ENCODE data around the gene CGB1. TPM values are rescaled to one million over a fixed set of nuclear protein-coding genes. Genes with fewer than 3 reads are reported as not detected.
"Not testable (repeated sequence)": the region's sequence is repeated elsewhere in the genome, so short reads cannot be mapped to it uniquely, and the experiment has no call there.

CGB1 gene
- polyA plus RNA-seq, 1 experiment: not detected

GRCh38 chr19:49024233-49024632, 12.5 kb downstream of the CGB1 start, which contains the start of gene CGB3:
Gene CGB3 (minus strand): TSS chr19:49024333. CDS start chr19:49023971, 362 bp downstream.
- POLR2A ChIA-PET, CTCF ChIA-PET: not testable (repeated sequence)

GRCh38 chr19:49022116-49022515, 14.6 kb downstream of the CGB1 start:
- no peak overlapping the region for H3K4me3 ChIP-seq (ENCODE audit: low read depth, low read length)
- H3K27me3 ChIP-seq (ENCODE audit: control insufficient read depth, insufficient read depth, low read length): no peaks in the 10 kb centered on the region
- ChIA-PET CTCF (interaction anchor here (0.6 to 6.1 kb wide), 2 partner anchors 23 to 197 kb away, joined by 3 to 34 read pairs; no protein-coding TSS in a partner anchor), POLR2A (no interaction called here)
- H3K36me3 ChIP-seq (ENCODE audit: control insufficient read depth, insufficient read depth, low read length): no peaks in the 10 kb centered on the region
- DNase-seq (ENCODE audit: low read depth): no peak
- TF ChIP-seq CTCF (IDR thresholded peaks at IDR 0.05; ENCODE audit: insufficient read depth, low read depth, low read length): no peak

More at GRCh38 chr19:49024233-49024632, 12.5 kb downstream of the CGB1 start, which contains the start of gene CGB3:
- not testable (repeated sequence) for H3K4me3 ChIP-seq (ENCODE audit: low read depth, low read length); DNase-seq (ENCODE audit: low read depth); H3K36me3 ChIP-seq (ENCODE audit: control insufficient read depth, insufficient read depth, low read length); H3K27me3 ChIP-seq (ENCODE audit: control insufficient read depth, insufficient read depth, low read length)

- POLR2A ChIA-PET: interaction anchor here (0.5 kb wide), 1 partner anchor 28 kb away, joined by 3 read pairs; the partner anchor contains the start of genes GYS1 and RUVBL2
- Histone ChIP-seq H3K27me3 (ENCODE audit: control insufficient read depth, insufficient read depth, low read length) (no peaks in the 10 kb centered on the region), H3K36me3 (ENCODE audit: control insufficient read depth, insufficient read depth, low read length) (no peaks in the 10 kb centered on the region), H3K4me3 (ENCODE audit: low read depth, low read length) (no peak overlapping the region)
- no peak for DNase-seq (ENCODE audit: low read depth)
- CTCF ChIA-PET: interaction anchor here (0.7 to 6.1 kb wide), 3 partner anchors 13 to 262 kb away, joined by 3 to 34 read pairs (median 11); no protein-coding TSS in a partner anchor
- no peak for TF ChIP-seq CTCF (IDR thresholded peaks at IDR 0.05; ENCODE audit: insufficient read depth, low read depth, low read length)
Measured at GRCh38 chr19:49020931-49021895, 15.5 kb downstream of the CGB1 start.

GRCh38 chr19:49020342-49020741, 16.4 kb downstream of the CGB1 start:
- no peak for TF ChIP-seq CTCF (IDR thresholded peaks at IDR 0.05; ENCODE audit: insufficient read depth, low read depth, low read length)
- Histone ChIP-seq H3K36me3 (ENCODE audit: control insufficient read depth, insufficient read depth, low read length) (0 out of 2 replicates have a peak, but pooled peaks cover 2% of the 10 kb centered on the region), H3K4me3 (ENCODE audit: low read depth, low read length) (no peak overlapping the region), H3K27me3 (ENCODE audit: control insufficient read depth, insufficient read depth, low read length) (no peaks in the 10 kb centered on the region)
- ChIA-PET POLR2A (no interaction called here), CTCF (interaction anchor here (1.6 to 6.1 kb wide), 3 partner anchors 12 to 27 kb away, joined by 5 to 34 read pairs (median 11); partner anchors contain the start of genes GYS1 and RUVBL2)
- DNase-seq (ENCODE audit: low read depth): no peak

- peak overlapping the region; percentile 31 for H3K4me3 ChIP-seq (ENCODE audit: low read depth, low read length)
- H3K36me3 ChIP-seq (ENCODE audit: control insufficient read depth, insufficient read depth, low read length): peaks cover 3% of the 10 kb centered on the region; the same call in 1 of the 2 replicates
- ChIA-PET CTCF (interaction anchor here (0.8 to 6.1 kb wide), 6 partner anchors 11 to 78 kb away, joined by 3 to 34 read pairs (median 4); partner anchors contain the start of genes GYS1 and RUVBL2), POLR2A (no interaction called here)
- TF ChIP-seq CTCF (IDR thresholded peaks at IDR 0.05; ENCODE audit: insufficient read depth, low read depth, low read length): peak; percentile 28; the same call in 1 of the 2 replicates
- no peak for DNase-seq (ENCODE audit: low read depth)
- H3K27me3 ChIP-seq (ENCODE audit: control insufficient read depth, insufficient read depth, low read length): no peaks in the 10 kb centered on the region
Measured at GRCh38 chr19:49019242-49019932, 17.3 kb downstream of the CGB1 start.

- DNase-seq (ENCODE audit: low read depth); H3K36me3 ChIP-seq (ENCODE audit: control insufficient read depth, insufficient read depth, low read length); POLR2A ChIA-PET; H3K27me3 ChIP-seq (ENCODE audit: control insufficient read depth, insufficient read depth, low read length): not testable (repeated sequence)
- peak overlapping the region; percentile 45 for H3K4me3 ChIP-seq (ENCODE audit: low read depth, low read length)
- CTCF ChIA-PET: interaction anchor here (0.8 to 6.1 kb wide), 15 partner anchors 8 to 237 kb away, joined by 3 to 34 read pairs (median 3); partner anchors contain the start of genes GYS1 and RUVBL2
Measured at GRCh38 chr19:49018388-49019241, 18.1 kb downstream of the CGB1 start.

Data from BJ (cell line).